ENCODE data around the gene GOLIM4.
A peak's percentile ranks its signal among the peaks of the same experiment; 100 is the strongest.

Gene GOLIM4

GRCh38 chr3:168080499-168081170, 15.1 kb downstream of the GOLIM4 start:
- in situ Hi-C loops (cut with HindIII; ENCODE audit: low sequenced_read_pairs), result no loop called here
- H3K4me3 ChIP-seq (ENCODE audit: low read depth, low read length), result no peak overlapping the region
- TF ChIP-seq CTCF (IDR thresholded peaks at IDR 0.05; ENCODE audit: low read depth, low read length), result no peak
- no peak for DNase-seq (ENCODE audit: low read depth, low spot score)

- H3K4me3 ChIP-seq (ENCODE audit: low read depth, low read length), result no peak overlapping the region
- in situ Hi-C loops (cut with HindIII; ENCODE audit: low sequenced_read_pairs), result no loop called here
- no peak for DNase-seq (ENCODE audit: low read depth, low spot score)
- TF ChIP-seq CTCF (IDR thresholded peaks at IDR 0.05; ENCODE audit: low read depth, low read length), result no peak
These were observed 15.7 kb downstream of the GOLIM4 start for GRCh38 chr3:168080022-168080421.

GRCh38 chr3:168077091-168077490, 18.6 kb downstream of the GOLIM4 start:
- DNase-seq (ENCODE audit: low read depth, low spot score), result no peak
- TF ChIP-seq CTCF (IDR thresholded peaks at IDR 0.05; ENCODE audit: low read depth, low read length), result no peak
- in situ Hi-C loops (cut with HindIII; ENCODE audit: low sequenced_read_pairs), result no loop called here
- no peak overlapping the region for H3K4me3 ChIP-seq (ENCODE audit: low read depth, low read length)

- in situ Hi-C loops (cut with HindIII; ENCODE audit: low sequenced_read_pairs), result no loop called here
- no peak for DNase-seq (ENCODE audit: low read depth, low spot score)
- TF ChIP-seq CTCF (IDR thresholded peaks at IDR 0.05; ENCODE audit: low read depth, low read length), result no peak
- H3K4me3 ChIP-seq (ENCODE audit: low read depth, low read length), result no peak overlapping the region
These were observed 21.7 kb downstream of the GOLIM4 start for GRCh38 chr3:168073842-168074605.

GRCh38 chr3:168072323-168072650, 23.4 kb downstream of the GOLIM4 start:
- H3K4me3 ChIP-seq (ENCODE audit: low read depth, low read length), result no peak overlapping the region
- DNase-seq (ENCODE audit: low read depth, low spot score), result peak; percentile 26
- no peak for TF ChIP-seq CTCF (IDR thresholded peaks at IDR 0.05; ENCODE audit: low read depth, low read length)
- in situ Hi-C loops (cut with HindIII; ENCODE audit: low sequenced_read_pairs), result no loop called here

GRCh38 chr3:168071591-168072322, 24.0 kb downstream of the GOLIM4 start:
- in situ Hi-C loops (cut with HindIII; ENCODE audit: low sequenced_read_pairs), result no loop called here
- peak; percentile 91 for DNase-seq (ENCODE audit: low read depth, low spot score)
- TF ChIP-seq CTCF (IDR thresholded peaks at IDR 0.05; ENCODE audit: low read depth, low read length), result no peak
- H3K4me3 ChIP-seq (ENCODE audit: low read depth, low read length), result no peak overlapping the region
